DOHH2 (cell line): Measurements from ENCODE around the gene CCDC61.

Experiments
- H3F3A ChIP-seq: fragments of 200-600 bp; sonication (generic), shearing (Covaris generic); 2 replicates; pipeline ENCODE4 v1.6.0; 2016; ENCODE audit warnings: antibody characterized with exemption, mild to moderate bottlenecking; ENCODE audit not compliant: control insufficient read depth, insufficient read depth
- H3K27ac ChIP-seq: fragments of 200-600 bp; sonication (generic); 2 replicates; pipeline ENCODE4 v1.5.1; 2014; ENCODE audit warnings: low read depth, mild to moderate bottlenecking, low read length, moderate library complexity
- H3K27me3 ChIP-seq: fragments of 200-600 bp; sonication (generic); 2 replicates; pipeline ENCODE4 v1.6.1; 2014; ENCODE audit warnings: mild to moderate bottlenecking, low read length, mixed read lengths; ENCODE audit not compliant: control insufficient read depth
- H3K36me3 ChIP-seq: fragments of 200-600 bp; sonication (generic); 2 replicates; pipeline ENCODE4 v1.6.1; 2014; ENCODE audit warnings: mild to moderate bottlenecking, low read length, moderate library complexity, mixed read lengths; ENCODE audit not compliant: control insufficient read depth
- H3K4me1 ChIP-seq: fragments of 200-600 bp; sonication (generic); 2 replicates; pipeline ENCODE4 v1.6.1; 2014; ENCODE audit warnings: mild to moderate bottlenecking, low read length, mixed read lengths; ENCODE audit not compliant: control insufficient read depth
- H3K4me2 ChIP-seq: fragments of 200-600 bp; sonication (generic); 2 replicates; pipeline ENCODE4 v1.6.0; 2014; ENCODE audit warnings: mild to moderate bottlenecking, low read length, moderate library complexity
- H3K4me3 ChIP-seq: fragments of 200-600 bp; sonication (generic); 2 replicates; pipeline ENCODE4 v1.5.1; 2014; ENCODE audit warnings: mild to moderate bottlenecking, low read length, mixed read lengths
- H3K79me2 ChIP-seq: fragments of 200-600 bp; sonication (generic); 2 replicates; pipeline ENCODE4 v1.6.1; 2014; ENCODE audit warnings: mild to moderate bottlenecking, low read length, mixed read lengths; ENCODE audit not compliant: control insufficient read depth
- H3K9me2 ChIP-seq: fragments of 200-600 bp; sonication (generic); replicated peaks from 2 replicates; pipeline ENCODE4 v1.6.1; 2014; ENCODE audit warnings: mild to moderate bottlenecking, low read length, mixed read lengths; ENCODE audit not compliant: control insufficient read depth
- H3K9me3 ChIP-seq: fragments of 200-600 bp; sonication (generic); 2 replicates; pipeline ENCODE4 v1.6.1; 2014; ENCODE audit warnings: antibody characterized with exemption, low read length, mixed read lengths; ENCODE audit not compliant: control insufficient read depth, insufficient read depth
- H4K20me1 ChIP-seq: fragments of 200-600 bp; sonication (generic); 2 replicates; pipeline ENCODE4 v1.6.0; 2014; ENCODE audit warnings: low read depth, mild to moderate bottlenecking, antibody characterized with exemption, low read length, moderate library complexity; ENCODE audit not compliant: control insufficient read depth, insufficient read depth
- EZH2phosphoT487 ChIP-seq: fragments of 200-600 bp; sonication (generic); IDR thresholded peaks from 2 replicates; pipeline ENCODE4 v1.6.1; 2017; ENCODE audit warnings: borderline replicate concordance, mild to moderate bottlenecking, antibody characterized with exemption, low read length, moderate library complexity, mixed read lengths
- TF ChIP-seq, protein P1 (sequence below): fragments of 200-600 bp; sonication (generic); IDR thresholded peaks from one replicate; pipeline ENCODE4 v1.5.1; 2014; ENCODE audit warnings: antibody characterized with exemption, mild to moderate bottlenecking, low read depth, low read length; ENCODE audit not compliant: poor library complexity, severe bottlenecking

Gene CCDC61

DNA sequence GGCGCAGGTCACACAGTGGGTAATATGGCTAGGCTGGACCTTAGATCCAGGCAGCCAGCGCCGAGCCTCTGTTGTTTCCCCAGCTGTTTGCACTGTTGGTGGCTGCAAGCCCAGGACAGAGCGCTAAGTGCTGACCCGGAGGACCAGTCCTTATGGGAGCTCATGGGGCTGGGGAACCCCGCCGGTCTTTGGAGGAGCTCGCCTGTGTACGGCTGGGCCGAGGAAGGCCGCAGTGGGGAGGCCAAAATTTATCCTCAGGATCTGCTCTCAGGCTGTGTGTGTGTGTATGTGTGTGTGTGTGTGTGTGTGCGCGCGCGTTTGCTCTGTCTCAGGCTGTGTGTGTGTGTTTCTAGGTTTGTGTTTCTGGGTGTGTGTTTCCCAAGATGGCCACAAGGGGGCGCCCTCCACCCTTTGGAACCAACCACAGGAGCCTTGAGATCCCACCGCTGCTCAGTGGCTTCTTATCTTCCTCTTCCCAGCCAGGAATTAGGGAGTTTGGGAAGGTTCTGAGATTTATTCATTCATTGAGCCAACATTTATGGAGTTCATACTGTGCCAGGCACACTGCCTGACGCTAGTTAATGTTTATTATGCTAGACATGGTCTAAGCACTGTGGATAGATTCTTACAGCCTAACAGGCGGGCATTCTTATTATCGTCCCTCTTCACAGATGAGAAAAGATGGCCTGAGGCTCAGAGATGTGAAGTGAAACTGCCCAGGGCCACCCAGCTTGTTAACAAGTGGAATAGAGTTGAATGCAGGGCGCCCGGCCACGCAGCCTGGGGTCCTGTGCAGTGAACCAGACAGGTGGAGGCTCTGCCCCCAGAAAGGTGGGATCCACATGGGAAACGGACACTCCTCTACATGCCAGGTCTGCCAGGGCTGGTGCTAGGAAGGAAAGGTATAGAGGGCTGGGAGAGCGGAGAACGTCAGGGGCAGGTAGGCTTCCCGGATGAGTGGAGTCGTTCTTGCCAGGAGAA is 14.6 kb downstream of the CCDC61 start:
- no peak overlapping the region for H3K4me3 ChIP-seq
- H3K4me1 ChIP-seq = 0 out of 2 replicates have a peak, but pooled peaks cover 3% of the 10 kb centered on the region
- H3K9me2 ChIP-seq = no peaks in the 10 kb centered on the region
- H3F3A ChIP-seq = peaks cover 7% of the 10 kb centered on the region; the same call in 1 of the 2 replicates
- no peaks in the 10 kb centered on the region for H3K9me3 ChIP-seq
- 0 out of 2 replicates have a peak, but pooled peaks cover 5% of the 10 kb centered on the region for H4K20me1 ChIP-seq
- TF ChIP-seq EZH2phosphoT487 = no peak
- TF ChIP-seq, protein P1, sequence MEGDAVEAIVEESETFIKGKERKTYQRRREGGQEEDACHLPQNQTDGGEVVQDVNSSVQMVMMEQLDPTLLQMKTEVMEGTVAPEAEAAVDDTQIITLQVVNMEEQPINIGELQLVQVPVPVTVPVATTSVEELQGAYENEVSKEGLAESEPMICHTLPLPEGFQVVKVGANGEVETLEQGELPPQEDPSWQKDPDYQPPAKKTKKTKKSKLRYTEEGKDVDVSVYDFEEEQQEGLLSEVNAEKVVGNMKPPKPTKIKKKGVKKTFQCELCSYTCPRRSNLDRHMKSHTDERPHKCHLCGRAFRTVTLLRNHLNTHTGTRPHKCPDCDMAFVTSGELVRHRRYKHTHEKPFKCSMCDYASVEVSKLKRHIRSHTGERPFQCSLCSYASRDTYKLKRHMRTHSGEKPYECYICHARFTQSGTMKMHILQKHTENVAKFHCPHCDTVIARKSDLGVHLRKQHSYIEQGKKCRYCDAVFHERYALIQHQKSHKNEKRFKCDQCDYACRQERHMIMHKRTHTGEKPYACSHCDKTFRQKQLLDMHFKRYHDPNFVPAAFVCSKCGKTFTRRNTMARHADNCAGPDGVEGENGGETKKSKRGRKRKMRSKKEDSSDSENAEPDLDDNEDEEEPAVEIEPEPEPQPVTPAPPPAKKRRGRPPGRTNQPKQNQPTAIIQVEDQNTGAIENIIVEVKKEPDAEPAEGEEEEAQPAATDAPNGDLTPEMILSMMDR = peak; percentile 93
- H3K36me3 ChIP-seq = peaks cover 9% of the 10 kb centered on the region; the same call in 1 of the 2 replicates
- H3K27ac ChIP-seq = no peak overlapping the region
- H3K79me2 ChIP-seq = no peaks in the 10 kb centered on the region
- no peak overlapping the region for H3K4me2 ChIP-seq
- H3K27me3 ChIP-seq = no peaks in the 10 kb centered on the region

DNA sequence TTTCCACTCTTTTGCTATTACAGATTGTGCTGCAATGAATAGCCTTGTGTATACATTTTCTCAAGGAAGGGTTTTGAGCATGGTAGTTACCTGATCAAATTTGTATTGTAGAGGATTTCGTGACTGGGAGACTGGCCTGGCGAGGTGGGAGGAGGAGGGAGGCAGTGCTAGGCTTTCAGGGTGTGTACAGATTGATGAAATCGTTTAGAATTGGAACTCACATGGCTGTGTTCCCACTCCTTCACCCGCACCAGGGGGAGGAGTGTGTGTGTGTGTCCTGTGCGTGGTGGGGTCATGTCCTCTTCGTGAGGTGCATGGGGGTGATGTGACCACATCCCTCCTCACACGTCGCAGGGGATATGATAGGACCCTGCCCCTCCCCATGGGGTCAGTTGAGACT is 19.3 kb downstream of the CCDC61 start:
- Histone ChIP-seq H3K27me3 (peaks cover 4% of the 10 kb centered on the region; the same call in 1 of the 2 replicates), H3K4me3 (no peak overlapping the region), H4K20me1 (peaks cover 8% of the 10 kb centered on the region; the same call in 1 of the 2 replicates), H3K27ac (no peak overlapping the region), H3K79me2 (no peaks in the 10 kb centered on the region), H3K36me3 (no peaks in the 10 kb centered on the region; the same call in 1 of the 2 replicates), H3K9me3 (no peaks in the 10 kb centered on the region), H3K4me1 (peaks cover 14% of the 10 kb centered on the region), H3K4me2 (no peak overlapping the region), H3F3A (peaks cover 7% of the 10 kb centered on the region; the same call in 1 of the 2 replicates), H3K9me2 (no peaks in the 10 kb centered on the region)
- TF ChIP-seq, protein P1 = no peak
- no peak for TF ChIP-seq EZH2phosphoT487

DNA sequence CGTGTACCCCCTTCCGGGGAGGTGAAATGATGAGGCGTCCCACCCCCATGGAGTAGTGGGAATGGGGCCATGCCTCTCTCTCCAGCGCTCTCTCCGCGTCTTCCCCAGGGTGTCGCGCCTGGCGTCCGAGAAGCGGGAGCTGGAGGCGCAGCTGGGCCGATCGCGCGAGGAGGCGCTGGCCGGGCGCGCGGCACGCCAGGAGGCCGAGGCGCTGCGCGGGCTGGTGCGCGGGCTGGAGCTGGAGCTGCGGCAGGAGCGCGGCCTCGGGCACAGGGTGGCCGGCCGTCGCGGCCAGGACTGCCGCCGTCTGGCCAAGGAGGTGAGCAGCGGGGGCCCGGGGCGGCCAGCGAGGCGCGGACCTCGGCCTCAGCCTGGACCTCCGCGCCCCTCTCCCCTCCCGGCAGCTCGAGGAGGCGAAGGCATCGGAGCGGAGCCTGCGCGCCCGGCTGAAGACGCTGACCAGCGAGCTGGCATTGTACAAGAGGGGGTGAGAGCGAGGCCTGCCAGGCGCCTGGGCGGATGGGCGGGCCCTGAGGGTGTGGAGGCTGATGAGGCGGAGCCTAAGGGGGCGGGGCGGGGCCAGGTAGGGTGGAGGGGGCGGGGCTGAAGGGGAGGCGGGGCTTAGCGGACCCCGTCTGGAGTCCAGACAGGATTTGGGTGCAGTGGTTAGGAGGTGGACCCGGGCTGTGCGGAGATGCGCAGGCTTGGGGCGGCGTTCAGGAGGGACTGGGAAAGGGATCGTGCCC is 19.8 kb downstream of the CCDC61 start:
- H4K20me1 ChIP-seq = peaks cover 5% of the 10 kb centered on the region; the same call in 1 of the 2 replicates
- peaks cover 12% of the 10 kb centered on the region for H3K4me1 ChIP-seq
- no peaks in the 10 kb centered on the region; the same call in 1 of the 2 replicates for H3K36me3 ChIP-seq
- H3K27me3 ChIP-seq = peaks cover 4% of the 10 kb centered on the region; the same call in 1 of the 2 replicates
- H3F3A ChIP-seq = peaks cover 7% of the 10 kb centered on the region; the same call in 1 of the 2 replicates
- no peaks in the 10 kb centered on the region for H3K9me3 ChIP-seq
- no peaks in the 10 kb centered on the region for H3K9me2 ChIP-seq
- no peak overlapping the region for H3K4me2 ChIP-seq
- no peaks in the 10 kb centered on the region for H3K79me2 ChIP-seq
- no peak overlapping the region for H3K4me3 ChIP-seq
- TF ChIP-seq, protein P1 = no peak
- no peak for TF ChIP-seq EZH2phosphoT487
- H3K27ac ChIP-seq = no peak overlapping the region
